Islet of Langerhans (tissue), 1 donor: Measurements from ENCODE around the gene MTA3.

Experiments
- FAIRE-seq: peaks from one replicate; lab custom pipeline; 2011; peaks lifted over from hg19 to GRCh38; lab: Jason Lieb, UNC

MTA3 gene

GRCh38 chr2:42736598-42737322 lies 168.3 kb downstream of the MTA3 start:
- FAIRE-seq, result no peak

- FAIRE-seq, result no peak
Measured at GRCh38 chr2:42741140-42741539, 172.7 kb downstream of the MTA3 start.

- no peak for FAIRE-seq
Measured at GRCh38 chr2:42742740-42743658, 174.6 kb downstream of the MTA3 start.

- no peak for FAIRE-seq
Measured at GRCh38 chr2:42743659-42743990, 175.2 kb downstream of the MTA3 start.

- no peak for FAIRE-seq
Measured at GRCh38 chr2:42744545-42745082, 176.2 kb downstream of the MTA3 start.

- FAIRE-seq, result no peak
Measured at GRCh38 chr2:42747422-42747821, 179.0 kb downstream of the MTA3 start.

- FAIRE-seq, result no peak
Measured at GRCh38 chr2:42748840-42749239, 180.4 kb downstream of the MTA3 start.

- no peak for FAIRE-seq
Measured at GRCh38 chr2:42752314-42752713, 183.9 kb downstream of the MTA3 start.

GRCh38 chr2:42752816-42753813 lies 184.7 kb downstream of the MTA3 start:
- no peak for FAIRE-seq

GRCh38 chr2:42754021-42754775 lies 185.8 kb downstream of the MTA3 start:
- no peak for FAIRE-seq

- no peak for FAIRE-seq
Measured at GRCh38 chr2:42754776-42755140, 186.3 kb downstream of the MTA3 start.

- no peak for FAIRE-seq
Measured at GRCh38 chr2:42755191-42755880, 186.9 kb downstream of the MTA3 start.

GRCh38 chr2:42756150-42756775 lies 187.8 kb downstream of the MTA3 start:
- no peak for FAIRE-seq

- no peak for FAIRE-seq
Measured at GRCh38 chr2:42756966-42757513, 188.6 kb downstream of the MTA3 start.

GRCh38 chr2:42757981-42758740 lies 189.7 kb downstream of the MTA3 start:
- FAIRE-seq, result no peak

GRCh38 chr2:42758751-42759150 lies 190.3 kb downstream of the MTA3 start:
- FAIRE-seq, result no peak

GRCh38 chr2:42761554-42761953 lies 193.1 kb downstream of the MTA3 start:
- FAIRE-seq, result no peak

- FAIRE-seq, result no peak
Measured at GRCh38 chr2:42762155-42762554, 193.7 kb downstream of the MTA3 start.
